NCI-H510A (cell line): ENCODE measurements around the gene FLT4.

ENCODE experiments used
- DNase-seq: peaks from one replicate; lab custom pipeline; 2025; lab: John Stamatoyannopoulos, UW

Gene FLT4

DNA sequence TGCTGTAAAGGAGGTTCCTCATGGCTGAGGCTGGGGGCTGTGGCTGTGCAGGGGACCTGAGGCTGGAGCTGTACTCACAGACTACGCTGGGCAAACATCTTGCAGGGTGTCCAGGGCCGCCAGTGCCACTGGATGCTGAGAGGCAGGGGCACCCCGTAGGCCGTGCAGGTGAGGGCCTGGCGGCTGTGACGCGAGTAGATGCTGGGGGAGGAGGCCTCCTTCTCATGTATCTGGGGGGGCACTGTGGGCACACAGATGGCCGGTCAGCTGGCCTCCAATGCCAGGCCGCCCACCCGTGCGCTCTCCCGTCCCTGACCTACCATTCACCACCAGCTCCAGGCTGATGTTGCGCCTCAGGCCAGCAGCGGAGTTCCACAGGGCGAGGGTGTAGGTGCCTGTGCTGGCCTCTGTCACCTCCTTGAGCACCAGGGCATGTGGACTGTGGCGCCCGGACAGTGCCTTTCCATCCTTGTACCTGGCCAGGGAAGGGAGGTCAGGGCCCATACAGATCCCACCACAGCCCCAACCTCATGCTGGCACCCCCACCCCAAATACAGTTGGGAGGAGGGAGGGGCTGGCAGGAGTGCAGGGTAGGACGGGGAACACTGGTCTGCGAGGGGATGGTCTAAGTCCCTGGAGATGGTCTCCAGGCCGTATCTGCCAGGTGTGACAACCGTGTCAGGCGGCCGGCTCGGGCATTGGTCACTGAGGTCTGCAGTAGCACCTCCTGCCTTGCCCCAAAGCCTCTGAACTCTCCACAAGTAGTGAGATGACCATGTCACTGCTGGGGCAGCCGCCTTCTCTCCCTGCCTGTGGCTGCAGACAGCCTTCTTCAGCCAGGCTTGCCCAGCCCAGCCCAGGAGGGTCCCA, 23.4 kb downstream of the FLT4 start:
- DNase-seq = no peak

DNA sequence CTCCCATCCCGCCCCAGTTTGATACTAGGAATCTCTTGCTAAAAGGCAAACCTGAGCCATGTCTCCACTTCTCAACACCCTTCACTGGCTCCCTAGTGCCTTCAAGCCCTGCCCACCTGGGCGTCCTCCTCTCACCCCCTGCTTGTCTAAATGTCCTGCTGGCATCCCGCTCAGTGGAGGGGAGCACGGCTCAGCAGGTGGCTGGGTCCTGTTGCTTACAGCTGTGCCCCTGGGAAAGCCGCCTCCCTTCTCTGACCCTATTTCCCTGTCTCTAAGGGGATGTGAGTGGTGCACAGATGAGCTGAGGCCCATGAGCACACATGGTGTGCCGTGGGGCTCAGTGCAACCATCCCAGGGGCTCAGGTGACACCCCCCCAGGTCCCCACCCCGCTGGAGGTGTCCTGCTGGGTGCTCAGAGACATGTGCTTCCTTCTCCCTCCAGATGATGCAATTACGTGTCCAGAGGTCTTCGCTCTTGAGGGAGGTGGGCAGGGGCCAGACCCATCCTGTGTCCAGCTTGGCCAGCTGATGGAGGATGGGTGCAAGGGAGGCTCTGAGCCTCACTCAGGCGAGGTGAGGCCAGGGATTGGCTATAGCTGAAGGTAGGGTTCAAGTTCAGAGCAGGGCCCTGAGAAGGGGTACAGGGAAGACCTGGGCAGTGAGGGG, 24.1 kb downstream of the FLT4 start:
- DNase-seq = no peak

DNA sequence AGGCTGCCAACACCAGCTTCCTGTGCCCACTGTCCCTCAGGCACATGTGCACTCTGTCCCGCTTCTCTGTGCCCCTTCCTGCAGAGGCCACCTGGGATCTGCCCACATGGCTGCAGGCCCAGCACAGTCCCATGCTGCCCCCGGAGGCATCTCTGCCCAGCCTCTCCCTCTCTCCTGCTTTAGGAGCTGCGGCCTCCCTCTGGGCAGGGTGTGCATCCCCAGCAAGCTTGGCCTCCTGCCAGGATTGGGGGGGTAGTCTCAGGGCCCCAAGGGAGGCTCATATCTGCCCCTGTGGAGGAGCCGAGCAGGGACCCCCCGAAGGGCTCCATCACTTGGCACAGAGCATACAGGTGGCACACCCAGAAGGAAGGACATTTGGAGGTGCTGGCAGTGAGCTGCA, 24.8 kb downstream of the FLT4 start:
- DNase-seq = no peak

DNA sequence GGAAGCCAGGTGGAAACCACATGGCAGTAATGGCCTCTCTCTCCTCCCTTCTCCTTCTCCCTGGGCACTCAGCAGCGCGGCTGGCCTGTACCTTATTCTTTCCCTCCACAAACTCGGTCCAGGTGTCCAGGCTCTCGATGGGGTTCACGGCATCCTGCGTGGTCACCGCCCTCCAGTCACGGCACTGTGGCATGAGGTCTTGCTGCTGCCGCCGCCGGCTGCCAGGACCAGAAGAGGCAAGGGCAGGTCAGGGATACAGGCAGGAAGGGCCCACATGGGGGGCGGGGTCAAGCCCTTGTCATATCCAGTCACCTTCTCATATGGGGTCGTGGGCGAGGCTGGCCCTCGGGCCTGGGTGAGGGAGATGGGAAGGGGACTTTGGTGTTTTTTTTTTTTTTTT, 25.6 kb downstream of the FLT4 start:
- DNase-seq = no peak

DNA sequence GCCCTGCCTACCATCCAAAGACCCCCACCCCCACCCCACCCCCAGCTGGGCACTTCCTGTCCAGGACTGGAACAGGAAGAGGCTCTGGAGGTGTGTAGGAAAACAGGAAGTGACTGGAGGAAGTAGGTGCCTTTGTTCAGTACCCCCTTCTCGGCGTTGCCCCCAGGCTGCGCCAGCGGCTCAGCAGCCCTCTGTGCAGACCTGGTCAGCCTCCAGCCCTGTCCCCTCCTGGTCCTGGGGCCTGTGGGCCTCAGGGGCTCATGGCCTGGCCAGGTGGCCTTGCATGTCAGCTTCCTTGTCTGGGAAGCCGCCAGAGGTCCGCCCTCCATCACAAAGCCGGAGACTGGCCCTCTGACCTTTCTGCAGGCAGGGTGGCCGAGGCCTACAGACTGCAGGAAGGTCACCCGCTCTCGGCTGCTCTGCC, 26.0 kb downstream of the FLT4 start:
- DNase-seq = no peak

DNA sequence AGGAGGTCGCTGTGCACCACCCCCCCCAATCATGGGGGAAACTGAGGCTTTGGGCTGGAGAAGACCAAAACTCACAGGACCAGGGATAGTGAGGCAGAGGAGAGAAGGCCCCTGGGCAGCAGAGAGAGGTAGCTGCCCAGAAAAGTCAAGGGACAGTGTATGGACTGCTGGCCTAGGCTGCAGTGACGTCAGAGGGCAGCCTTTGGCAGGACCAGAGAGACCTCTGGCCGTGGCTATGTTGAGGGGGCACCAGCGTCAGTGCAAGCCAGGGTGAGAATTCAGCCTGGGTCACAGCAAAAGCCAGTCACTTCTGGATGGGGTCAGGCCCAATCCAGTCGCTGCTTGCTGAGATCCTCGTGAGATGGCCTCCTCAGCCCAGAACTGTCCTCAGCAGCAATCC, 26.5 kb downstream of the FLT4 start:
- no peak for DNase-seq

DNA sequence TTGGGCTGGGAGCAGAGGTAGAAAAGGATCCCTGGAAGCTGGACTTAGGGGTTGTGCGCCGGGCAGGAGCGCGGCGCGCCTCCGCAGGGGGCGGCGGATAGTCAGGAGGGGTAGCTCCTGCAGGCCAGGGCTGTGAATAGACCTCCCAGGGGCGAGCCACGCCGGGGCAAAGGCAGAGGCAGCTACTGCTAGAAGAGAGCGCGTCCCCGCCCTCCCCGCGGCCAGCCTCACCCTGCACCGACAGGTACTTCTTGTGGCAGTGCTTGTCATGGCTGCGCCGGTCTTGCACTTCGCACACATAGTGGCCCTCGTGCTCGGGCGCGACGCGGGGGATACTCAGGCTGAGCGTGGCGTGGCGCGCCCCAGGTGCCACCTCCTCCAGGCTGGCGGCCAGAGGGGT, 28.1 kb downstream of the FLT4 start:
- no peak for DNase-seq

DNA sequence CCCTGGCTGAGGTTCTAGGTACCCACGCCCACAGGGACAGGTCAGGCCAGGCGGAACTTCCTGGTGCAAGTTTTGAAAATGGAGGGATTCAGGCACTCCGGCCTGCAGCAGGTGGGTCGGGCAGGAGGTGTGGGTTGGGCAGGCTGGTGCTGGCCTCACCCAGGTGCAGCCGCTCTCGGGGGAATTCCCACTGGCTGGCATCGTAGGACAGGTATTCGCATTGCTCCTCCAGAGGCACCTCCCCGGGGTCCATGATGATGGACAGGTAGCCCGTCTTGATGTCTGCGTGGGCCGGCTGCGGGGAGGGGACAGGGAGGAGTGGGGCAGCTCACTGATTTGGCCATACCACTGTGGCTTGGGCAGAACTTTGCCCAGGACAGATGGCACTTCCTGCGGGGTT, 29.4 kb downstream of the FLT4 start:
- DNase-seq = no peak

DNA sequence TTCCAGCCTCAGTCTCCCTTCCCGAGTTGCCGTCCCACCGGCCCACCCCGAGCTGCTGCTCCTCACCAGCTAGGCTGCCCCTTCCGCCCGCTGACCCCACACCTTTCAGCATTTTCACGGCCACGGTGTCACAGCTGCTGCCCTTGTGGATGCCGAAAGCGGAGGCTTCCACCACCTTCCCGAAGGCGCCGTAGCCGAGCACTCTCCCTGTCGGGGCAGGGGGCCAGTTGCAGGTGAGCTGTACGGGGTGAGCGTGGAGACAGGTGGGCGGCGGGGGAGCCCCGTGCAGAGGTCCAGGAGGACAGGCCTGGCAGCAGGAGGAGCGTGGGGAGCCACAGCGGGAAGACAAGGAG, 29.9 kb downstream of the FLT4 start:
- DNase-seq = no peak

DNA sequence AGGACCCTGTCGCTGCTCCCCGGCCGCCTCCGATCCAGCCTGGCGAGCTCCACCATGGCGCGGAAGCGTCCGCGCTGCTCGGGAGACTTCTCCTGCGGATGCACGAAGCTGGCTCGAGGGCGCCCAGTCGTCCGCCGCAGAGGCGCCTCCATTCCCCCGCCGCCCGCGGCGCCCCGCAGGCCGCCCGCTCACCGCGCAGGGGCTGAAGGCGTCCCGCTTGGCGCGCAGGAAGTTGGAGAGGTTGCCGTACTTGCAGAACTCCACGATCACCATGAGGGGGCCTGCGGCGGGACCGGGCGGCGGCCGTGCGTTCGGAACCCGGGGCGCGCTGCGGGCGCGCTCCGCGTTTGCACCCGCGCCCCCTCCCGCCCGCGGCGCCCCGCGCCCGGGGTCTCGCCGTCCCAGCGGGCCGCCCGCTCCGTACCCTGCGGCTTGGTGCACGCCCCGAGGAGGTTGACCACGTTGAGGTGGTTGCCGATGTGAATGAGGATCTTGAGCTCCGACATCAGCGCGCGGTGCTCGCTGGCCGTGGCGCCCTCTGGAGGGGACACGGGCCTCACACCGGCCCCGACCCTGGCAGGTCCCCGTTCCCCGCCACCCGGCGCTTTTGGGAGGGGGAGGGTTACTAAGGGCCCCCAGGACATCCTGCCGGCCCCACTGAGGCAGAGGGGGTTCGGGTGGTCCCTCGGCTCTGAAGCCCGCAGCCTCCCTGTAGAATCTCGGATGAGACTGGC, 30.4 kb downstream of the FLT4 start:
- DNase-seq = no peak

DNA sequence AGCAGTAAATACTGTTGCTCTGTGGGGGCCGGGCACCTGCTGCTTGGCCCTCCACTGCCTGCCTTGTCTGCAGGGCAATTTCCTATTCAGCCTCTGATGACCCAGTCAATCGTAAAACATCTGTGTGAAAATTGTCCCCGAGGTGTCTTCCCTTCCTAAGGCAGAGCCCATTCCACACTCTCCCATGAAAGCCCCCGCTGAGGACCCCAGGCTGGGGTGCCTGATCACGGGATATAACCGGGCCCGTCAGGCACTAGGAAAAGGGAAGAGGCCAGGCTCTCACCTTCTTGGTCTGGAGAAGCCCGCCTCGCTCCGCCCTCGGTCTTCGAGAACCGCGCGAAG, 30.9 kb downstream of the FLT4 start:
- no peak for DNase-seq

DNA sequence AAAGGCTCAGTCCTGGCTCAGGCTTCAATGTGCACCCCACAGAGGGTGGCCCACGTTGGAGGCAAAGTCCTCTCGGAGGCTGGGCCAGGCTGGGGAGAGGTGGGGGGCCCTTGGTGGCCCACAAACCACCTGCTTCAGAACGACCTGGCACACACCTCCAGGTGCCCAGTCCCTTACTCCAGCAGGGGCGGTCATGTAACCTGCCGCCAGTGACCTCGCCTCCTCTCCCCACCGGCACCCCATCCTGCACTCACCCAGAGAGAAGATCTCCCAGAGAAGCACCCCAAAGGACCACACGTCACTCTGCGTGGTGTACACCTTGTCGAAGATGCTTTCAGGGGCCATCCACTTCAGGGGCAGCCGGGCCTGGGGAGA, 35.6 kb downstream of the FLT4 start:
- DNase-seq = no peak

DNA sequence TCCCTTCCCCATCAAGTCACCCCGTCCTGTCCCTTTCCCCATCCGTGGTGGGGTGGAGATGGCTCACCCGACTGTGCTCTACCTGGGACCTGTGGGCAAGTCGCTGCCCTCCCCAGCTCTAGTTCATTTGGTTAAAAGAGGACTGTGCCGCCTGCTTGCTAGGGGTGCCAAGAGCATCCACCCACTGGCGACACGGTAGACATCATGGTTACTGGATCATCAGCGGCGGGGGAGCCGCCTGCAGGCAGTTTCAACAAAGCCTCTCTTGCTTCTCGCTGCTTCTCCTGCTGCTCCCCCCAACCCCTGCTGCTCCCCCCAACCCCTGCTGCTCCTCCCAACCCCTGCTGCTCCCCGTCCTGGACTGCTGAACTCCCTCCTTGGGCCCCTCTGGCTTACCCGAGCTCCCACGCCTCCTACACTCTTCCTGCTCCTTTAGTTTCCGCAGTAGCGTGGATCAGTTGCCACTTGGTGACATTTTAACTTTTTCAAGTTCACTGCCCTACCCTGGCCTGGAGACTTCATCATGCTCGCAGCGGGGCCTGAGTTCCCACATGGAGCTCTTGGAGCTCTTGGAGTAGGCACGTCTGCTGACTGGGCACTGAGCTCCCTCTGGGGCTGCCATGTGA, 36.1 kb downstream of the FLT4 start:
- DNase-seq = no peak

DNA sequence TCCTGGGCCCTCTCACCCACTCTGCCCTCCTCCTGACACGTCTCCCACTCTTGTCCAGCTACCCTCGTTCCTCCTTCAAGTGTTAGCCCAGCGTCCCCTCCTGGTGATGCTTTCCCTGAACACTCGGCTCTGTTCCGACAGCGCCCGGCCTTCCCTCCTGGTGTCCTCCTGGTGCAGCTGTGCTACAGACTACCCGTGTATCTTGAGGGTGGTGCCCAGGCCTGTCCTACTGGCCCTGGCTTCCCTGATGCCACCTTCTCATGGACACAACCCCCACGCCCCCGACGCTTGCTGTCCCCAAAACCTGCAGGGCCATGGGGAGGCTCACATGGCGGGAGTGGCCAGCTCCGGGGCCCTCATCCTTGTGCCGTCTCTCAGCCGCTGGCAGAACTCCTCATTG, 36.7 kb downstream of the FLT4 start:
- DNase-seq = no peak

DNA sequence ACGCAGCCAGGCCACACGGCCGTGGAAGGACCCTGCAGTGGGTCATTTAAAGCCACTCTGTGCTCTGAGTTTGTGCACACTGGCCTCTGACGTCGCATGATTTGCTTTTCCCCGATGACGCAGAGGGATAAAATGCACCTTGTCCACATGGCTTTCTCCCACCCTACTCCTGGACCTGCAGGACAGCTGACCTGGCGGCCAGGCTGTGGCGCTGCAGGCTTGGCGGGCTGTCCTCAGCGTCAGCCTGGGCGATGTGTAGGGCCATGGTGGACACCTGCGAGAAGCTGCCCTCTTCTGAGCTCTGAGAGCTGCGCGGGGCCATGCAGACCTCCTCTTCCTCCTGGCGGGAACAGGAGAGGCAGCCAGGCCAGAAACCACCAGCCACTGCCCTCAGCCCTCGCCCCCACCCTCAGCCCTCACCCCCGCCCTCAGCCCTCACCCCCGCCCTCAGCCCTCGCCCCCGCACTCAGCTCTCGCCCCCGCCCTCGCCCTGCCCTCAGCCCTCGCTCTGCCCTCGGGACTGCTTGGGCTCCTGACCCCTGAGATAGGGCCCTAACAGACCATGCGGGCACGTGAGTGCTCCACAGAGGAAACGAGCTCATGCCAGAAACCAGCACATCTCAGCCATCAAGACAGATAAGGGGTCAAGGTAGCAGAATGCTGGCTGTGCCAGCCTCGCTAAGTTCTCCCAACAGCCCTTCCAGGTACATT, 38.1 kb downstream of the FLT4 start:
- DNase-seq = no peak

DNA sequence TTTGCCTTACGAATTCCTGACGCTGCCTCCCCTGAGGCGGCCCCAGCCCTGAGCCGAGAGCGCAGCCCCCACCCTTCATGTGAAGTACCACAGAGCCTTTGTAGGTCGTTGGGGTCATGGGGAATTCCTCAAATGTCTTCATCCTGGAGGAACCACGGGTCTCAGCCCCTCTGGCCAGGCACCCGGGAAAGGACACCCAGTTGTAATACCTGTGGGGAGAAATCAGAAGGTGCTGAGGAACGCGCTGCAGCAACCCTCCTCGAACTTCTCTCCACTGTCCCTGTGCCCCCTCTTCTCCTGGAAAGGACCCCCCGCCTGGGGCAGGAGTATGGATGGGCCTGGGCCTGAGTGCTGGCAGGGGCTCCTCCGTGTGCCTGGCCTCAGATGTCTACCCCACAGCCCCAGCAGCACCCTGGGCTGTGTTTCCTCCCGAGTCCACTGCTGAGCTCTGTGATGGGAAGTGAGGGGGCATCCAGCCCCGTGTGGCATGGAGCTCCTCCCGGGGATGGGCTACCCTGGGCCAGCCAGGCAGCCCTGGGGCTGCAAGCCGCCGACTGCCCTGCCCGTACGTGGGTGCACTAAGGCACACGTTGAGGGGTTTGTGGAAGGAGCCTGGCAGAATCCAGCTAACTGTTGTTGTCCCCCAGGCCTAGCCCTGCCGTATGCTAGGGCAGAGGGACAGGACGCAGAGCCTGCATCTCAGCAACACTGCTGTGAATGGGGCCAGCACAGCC, 39.4 kb downstream of the FLT4 start:
- no peak for DNase-seq

DNA sequence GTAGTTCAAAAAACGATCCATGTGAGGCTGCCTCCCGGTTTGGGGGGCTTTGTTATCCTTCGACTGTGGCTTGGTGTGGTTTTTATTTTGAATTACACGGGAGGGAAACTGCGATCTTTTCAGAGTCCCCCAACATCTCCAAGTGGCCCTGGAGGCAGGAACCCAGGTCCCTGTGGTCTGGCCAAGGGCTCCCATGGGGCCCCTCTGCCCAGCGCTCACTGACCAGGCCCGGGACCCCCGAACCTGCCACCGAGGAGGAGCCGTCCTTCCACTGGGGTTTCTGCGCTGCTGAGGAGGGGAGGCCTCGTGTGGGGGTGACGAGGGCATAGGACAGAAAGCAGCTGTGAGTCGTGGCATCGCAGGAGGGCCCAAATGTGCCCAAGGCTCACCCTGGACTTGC, 40.0 kb downstream of the FLT4 start:
- DNase-seq = no peak

DNA sequence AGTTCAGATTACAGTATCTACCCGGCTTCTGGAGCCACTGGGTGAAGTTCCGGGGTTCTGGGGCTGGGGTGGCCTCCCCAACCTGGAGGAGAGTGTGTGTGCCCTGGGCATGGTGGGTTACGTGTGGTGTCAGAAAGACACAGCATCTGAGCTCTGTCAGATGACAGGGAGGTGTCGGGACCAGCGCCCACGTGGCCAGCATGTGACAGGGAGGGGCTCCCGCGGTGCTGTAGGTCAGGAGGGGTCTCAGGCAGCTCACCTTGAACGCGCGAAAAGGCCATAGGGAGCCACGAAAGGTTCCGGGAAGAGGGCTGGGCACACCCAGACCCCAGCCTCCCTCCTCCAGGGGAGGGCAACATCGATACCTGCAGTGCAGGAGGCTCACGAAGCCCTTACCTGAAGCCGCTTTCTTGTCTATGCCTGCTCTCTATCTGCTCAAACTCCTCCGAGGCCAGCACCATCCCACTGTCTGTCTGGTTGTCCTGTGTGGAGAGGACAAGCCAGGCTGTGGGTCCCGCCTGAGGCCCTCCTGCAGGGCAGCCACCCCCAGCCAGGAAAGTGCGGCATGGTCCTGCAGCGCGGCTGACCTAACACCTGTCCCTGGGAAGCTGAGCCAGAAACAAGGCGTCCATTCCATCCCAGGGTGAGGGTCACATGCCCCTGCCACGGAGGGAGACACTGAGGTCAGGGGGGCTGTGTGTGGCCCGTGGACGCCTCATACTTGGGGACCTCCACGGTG, 40.7 kb downstream of the FLT4 start:
- DNase-seq = no peak

DNA sequence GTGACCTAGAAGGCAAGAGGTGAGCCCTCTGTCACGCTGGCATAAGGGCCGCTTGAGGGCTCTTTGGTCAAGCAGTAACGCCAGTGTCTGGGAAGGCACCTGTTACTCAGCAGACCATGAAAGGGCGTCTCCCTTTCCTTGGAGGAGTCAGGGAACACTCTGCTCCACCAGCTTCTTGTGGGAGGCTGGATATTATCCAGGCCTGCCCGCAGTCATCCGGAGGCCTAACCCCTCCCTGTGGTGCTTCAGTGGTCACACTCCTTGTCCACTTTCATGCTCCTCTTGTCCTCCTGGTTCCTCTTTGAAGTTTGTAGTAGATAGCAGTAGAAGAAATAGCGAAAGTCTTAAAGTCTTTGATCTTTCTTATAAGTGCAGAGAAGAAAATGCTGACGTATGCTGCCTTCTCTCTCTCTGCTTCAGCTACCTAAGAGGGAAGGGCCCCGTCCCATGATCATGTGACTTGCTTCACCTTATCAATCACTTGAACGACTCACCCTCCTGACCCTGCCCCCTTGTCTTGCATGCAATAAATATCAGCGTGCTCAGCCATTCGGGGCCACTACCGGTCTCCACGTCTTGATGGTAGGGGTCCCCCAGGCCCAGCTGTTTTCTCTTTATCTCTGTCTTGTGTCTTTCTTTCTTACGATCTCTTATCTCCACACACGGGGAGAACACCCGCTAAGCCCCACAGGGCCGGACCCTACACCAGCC, 41.4 kb downstream of the FLT4 start:
- DNase-seq = no peak

DNA sequence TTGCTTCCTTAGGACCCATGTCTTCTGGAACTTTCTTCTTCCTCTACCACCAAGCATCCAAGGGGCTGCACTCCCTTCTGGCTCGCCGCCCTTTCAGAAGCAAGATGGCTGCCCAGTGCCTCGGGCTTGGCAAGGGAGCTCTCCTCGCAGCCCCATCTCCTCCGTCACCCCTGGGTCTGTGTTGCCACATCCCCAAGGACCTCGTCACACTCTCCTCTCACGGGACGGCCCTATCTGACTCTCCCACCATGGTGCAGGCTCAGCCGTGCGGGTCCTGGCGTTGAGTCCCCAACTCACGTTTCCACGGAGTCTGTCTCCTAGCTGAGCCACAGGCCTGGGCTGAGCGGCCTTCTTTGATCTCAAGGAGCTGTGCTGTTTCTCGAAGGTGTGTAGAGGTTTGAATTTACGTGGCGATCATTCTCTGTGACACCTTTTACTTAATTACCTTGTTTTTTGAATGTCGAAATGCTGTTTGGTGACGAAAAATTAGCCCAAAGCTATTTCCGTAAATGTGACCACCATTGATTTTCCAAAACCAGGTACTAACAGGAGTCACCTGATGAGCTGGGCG, 43.1 kb downstream of the FLT4 start:
- DNase-seq = no peak
